Measurements from ENCODE around the gene MYRIP.

GRCh38 chr3:40247714-40248454 is 438.5 kb downstream of the MYRIP start:
- no peak for TF ChIP-seq CTCF (IDR thresholded peaks at IDR 0.05)
- TF ChIP-seq POLR2A (IDR thresholded peaks at IDR 0.05): no peak
